GM21825 (cell line): ENCODE data around the gene PKP1.

Source experiments
- ATAC-seq: cut with Tn5 transposase; IDR thresholded peaks from one replicate; pipeline ENCODE4 v1.9.1; 2021; ENCODE audit warnings: mild to moderate bottlenecking, moderate library complexity; ENCODE audit not compliant: unreplicated experiment

Gene PKP1

DNA sequence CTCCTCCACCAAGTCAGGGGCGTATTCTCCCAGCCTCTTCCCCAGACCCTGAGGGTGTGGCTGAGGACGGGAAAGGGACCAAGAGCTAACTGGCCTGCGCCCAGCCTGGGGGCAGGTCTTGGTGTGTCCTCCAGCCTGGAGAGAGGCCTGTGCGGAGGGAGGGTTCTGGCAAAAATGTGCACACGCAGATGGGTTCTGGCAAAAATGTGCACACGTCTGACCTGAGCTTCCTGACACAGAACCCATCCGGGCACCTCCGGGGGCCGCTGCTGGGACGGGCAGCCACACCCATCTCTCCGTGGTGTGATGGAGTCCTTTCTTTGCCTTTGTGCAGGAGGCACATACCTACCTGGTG is 23.1 kb upstream of the PKP1 start:
- ATAC-seq = no peak

DNA sequence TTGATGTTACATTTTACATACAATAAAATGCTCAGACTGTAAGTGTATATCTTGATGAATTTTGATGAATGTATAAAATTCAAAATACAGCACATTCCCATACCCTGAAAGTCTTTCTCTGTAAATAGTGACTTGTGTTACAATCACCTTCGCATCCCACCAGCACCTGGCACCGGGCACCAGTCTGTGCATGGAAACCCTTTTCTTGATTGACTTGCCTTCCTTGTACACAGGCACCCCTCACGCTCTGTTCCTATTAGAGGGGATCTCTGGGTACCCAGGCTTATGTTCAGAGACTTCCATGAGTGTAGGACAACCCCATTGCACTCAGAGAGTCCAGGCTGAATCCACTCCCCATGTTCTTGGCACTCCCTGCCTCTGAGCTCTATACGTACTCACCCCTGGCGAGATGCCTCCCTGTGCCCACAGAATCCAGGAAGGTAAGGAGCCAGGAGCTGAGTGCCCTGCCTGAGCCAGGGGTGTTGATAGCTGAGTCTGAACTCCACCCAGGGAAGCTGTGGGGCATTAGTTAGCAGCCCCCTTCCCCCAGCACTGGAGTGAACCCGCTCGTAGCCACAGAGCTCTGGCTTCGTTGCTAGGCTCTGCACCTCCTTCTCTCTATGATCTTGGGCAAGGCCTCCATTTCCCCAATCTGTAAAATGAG is 22.5 kb upstream of the PKP1 start:
- no peak for ATAC-seq

DNA sequence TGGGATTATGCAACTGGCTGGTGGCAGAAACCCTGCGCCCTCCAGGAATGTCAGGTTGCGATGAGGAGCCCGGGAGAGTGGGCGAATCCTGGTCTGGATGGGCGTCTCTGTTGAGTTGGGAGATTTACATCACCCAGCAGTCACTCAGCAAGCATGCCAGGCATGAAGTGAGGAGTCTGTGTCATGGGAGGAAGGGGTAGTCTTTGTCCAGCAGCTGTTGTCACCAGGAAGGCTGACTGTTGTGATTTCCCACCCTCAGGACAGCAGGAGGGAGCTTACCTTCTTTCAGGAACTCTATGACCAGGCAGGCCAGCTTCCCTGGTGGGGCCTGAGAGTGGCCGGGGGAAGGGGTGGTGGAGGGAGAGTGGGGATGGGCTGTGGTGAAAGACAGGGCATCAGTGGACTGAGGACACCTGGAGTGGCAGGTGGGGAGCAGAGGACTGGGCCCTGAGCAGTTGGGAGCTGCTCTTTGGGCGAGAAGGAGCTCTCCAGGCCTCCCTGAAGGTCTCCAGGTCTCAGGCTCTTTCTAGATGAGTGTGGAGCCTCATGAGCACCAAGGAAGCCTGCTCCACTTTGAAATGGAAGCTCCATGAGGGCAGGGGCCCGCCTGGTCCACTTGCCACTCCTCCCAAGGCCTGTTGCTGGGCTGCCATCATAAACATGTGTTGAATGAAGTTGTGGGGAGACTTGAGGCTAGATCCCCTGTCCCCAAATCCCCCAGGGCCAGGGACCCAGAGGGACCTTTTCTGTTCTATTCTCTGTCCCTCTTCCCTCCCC is 21.3 kb upstream of the PKP1 start:
- ATAC-seq = no peak

DNA sequence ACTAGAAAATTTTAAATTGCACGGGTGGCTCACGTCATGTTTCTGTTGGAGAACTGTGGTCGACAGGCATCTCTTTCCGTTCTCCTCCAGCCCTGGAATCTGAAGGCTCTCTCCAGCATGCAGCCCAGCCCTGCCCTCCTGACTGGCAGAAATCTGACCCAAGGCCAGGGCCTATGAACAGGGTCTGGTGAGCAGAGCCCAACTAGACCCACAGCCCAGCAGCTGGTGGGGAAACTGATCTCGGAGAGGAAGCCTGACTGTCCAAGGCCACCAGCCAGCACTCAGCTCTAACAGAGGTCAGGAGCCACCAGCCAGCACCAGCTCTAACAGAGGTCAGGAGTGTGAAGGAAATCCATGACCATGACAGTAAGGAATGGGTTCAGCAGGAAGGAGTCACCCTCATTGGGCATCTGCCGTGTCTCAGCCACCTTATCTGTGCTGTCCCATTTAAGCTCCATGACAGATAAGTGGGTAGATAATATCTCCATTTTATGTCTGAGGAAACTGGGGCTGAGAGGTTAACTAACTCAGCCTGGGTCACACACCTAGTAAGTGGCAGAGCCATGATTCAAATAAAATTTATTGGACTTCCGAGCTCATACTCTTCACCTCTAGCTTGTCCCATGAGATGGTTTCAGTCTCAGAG is 20.2 kb upstream of the PKP1 start:
- no peak for ATAC-seq

DNA sequence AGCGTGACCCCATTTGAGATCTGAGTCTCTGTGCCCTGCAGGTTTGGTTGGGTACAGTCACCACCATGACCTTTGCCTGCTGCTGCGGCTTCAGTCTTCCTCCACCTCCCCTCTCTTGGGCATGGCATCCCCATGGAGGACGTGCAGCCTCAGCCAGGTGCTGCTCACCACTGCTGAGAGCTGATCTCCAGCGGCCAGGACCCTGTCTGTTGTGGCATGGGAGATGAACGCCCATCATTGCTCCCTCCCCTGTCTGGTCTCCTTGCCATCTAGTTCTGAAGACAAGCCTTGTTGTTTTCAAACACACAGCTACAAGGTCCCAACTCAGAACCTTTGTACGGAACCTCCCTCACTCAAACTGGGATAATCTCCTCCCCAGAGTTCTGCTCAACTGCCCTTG is 19.2 kb upstream of the PKP1 start:
- no peak for ATAC-seq

DNA sequence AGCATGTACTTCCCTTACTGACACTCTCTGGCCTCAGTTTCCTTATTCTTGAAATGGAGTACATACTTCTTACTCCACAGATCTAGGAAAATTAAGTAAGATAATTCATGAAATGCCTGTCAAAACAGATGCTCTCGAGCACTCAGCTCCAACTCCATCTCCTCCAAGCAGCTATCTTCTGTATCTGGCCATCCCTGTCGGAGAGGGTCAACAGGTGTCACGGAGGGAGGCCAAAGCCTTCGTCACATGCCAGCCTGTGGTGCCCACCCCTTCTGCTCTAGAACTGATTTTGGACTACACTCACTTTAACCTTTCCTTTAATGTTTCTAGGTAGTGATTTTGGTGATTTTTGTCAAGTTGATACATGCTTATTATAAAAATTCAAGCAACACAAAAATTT is 18.8 kb upstream of the PKP1 start:
- no peak for ATAC-seq

DNA sequence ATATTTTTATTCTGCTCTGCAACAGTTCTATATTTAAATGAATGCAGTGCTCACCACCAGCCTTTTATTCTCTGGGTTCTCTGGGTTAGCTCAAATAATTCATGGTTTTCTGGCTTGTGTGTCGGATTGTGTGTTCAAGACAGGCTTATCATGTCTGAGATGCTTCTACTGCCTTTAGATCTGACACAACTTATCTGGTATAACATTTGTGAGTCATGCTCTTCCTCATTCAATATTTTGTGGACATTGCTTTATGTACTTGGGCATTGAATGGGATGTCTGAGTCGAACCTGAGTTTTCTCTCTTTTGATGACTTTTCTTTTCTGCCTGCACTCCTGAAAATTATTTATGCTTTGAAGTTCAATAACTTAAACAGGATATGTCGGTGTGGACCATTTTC is 17.6 kb upstream of the PKP1 start:
- ATAC-seq = no peak

DNA sequence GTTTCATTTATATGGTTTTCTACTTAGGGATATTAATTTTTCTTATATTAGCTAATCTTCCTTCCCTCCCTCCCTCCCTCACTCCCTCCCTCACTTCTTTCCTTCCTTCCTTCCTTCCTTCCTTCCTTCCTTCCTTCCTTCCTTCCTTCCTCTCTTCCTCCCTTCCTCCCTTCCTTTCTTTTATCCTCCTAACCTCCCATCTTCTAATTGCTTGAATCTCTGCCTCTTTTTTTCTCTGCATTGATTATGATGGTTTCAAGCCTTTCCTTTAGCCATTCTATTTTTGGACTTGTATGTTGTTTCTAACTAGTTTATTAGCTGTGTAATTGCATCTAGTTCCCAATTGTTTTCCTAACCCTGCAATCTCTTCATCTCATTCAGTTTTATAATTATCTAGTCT is 17.0 kb upstream of the PKP1 start:
- ATAC-seq = no peak

DNA sequence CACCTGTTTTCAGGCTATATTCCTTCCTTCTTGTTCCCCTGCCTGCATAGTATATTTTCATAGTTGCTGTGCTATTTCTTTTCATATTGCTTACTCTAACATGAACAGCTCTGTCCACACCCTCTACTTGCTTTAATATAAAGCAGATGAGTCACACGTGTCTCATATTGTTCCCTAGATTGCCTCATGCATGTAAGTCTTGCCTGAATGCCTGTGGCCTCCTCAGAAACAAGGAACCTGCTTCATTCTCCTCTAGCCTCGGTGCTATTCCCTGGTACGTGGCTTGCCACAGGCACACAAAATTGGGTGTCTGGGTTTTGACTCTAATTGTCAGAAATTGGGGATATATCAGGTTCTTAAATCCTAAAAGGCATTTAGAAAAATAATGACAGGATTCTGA is 16.5 kb upstream of the PKP1 start:
- ATAC-seq = no peak

DNA sequence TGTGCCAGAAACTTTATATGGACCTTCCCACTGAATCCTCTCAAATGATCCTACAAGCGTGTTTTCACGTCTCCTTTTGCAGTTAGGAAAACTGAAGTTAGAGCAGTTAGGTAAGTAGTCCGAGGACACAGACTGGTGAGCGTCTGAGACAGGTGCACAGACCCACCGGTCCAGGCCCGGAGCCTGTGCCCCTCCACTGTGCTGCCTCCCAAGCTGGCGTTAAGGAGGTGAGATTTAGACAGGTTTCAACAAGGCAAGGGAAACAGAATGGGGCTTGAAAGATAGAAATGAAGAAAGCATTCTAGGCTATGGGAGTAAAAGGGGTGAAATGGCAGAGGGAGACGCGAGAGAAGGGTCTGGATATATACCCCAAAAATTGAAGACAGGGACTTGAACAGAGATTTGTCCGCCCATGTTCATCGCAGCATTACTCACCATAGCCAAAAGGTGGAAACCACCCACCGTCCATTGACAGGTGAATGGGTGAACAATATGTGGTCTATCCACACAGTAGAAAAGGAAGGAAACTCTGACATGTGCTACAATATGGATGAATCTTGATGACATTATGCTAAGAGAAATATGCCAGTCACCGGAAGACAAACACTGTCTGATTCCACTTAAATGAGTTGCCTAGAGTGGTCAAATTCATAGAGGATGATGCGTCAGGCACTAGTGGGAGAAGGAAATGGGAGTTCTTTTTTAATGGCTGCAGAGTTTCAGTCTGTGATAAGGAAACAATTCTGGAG is 15.7 kb upstream of the PKP1 start:
- ATAC-seq = no peak

DNA sequence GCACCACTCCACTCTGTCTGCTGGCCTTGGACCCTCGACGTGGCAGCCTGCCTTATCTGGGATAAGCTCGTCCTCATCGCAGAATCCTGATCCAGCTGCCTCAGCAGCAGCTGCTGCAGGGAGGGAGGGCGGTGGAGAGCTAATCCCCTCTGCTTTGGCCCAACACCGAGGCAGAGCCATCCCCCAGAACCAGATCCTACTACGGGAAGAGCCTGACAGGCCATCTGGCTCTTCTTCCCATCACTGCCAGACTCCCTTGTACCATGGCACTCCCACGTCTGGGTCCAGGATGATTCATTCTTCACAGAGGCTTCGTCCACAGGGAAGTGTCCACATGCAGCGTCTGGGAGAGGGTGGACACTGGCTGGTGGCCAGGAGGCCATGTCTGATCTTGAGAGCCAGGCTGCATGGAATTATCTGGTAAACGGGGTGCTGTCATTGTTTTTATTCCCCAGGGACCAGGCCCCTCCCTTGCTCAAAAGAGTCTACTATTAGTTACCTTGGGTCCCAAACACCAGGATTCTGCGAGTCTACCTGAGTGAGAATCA is 14.6 kb upstream of the PKP1 start:
- ATAC-seq = no peak

DNA sequence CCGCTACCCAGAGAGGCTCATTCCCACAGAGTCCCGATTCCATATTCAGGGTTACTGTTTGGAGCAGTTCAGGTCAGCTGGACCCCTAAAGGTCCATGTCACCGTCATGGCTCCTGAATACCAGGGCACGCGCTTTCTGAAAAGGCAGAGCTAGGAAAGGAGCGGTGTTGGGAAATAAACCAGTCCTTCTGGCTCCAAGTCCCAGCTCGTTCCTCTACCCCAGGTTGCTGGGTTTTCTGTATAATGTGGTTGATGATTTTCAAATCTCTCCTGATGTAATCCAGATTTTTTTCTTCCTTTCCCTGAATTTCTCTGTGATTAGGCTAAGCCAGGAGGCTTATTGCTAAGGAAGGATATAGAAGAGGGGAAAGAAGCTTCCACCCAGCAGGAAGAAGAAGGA is 14.0 kb upstream of the PKP1 start:
- no peak for ATAC-seq

DNA sequence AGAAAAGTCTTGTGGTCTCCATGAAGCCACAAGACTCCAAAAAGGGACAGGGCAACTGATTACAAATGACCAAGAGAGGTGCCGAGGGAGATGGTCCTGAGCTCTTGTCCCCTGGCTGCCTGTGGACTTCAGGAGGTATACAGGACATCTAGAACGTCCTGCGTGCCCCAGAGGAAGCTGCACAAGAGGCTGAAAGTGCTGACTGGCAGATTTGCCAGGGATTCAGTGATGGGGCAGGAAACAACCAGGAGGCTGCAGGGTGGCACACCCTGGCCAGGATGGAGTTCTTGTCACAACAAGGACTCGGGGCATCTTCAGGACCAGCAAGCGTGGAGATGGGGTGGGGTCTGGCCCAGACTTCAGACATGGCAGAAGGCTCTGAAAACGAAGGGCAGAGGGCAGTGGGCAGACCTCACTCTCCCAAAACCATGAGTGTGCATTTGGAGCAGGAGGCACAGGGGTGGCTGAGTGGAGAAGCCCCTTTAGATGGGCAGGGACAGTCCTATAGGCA is 13.4 kb upstream of the PKP1 start:
- no peak for ATAC-seq

DNA sequence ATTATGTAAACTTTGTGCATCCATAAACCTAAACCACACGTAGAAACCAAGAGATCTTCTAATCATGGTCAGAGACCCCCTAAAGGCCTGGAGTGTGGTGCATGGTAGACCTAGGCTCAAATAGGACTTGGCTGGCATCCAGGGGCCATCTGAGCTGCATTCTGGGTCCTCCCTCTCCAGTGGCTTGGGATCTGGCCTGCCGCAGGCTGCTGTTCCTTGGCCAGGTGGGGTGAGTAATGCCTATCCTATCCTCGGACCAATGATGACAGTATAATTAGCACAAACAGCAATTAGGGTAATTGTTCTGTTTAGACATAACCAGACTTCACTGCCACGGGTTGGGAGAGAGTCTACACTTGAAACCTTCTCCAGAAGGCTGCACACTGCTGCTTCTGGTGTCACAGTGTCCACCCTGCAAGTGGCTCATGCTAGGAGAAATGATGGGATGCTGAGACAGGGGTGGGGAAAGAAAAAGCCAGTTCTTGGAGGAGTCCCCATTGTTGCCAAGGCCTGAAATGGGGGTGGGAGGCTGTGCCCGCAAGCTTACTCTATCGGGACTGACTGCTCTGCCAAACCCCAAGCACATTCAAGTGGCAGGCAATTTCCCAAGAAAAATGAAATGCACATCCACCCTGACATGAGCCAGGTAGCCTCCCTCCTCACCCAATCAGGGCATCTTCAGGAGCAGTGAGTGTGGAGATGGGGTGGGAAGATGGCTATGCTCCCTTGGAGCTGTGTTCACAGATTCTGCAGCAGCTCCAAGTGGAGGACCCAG is 12.5 kb upstream of the PKP1 start:
- no peak for ATAC-seq

DNA sequence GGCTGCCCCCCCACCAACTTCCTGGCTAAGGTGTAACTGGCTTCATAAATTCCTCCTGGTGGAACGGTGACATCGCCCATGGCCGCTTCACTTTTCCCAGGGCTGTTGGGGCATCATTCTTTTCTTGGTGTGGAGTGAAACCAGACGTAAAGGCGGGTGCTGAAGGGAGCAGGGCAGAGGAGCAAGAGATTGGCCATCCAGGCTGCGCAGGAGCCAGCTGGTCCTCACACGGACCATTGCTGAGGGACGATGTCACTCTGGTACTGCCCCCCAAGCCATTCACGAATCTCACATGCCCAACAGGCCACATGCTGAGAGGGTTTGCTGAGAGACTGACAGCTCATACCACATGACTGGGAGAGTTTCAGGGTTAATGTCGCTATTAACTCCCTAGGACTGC is 10.5 kb upstream of the PKP1 start:
- ATAC-seq = no peak

DNA sequence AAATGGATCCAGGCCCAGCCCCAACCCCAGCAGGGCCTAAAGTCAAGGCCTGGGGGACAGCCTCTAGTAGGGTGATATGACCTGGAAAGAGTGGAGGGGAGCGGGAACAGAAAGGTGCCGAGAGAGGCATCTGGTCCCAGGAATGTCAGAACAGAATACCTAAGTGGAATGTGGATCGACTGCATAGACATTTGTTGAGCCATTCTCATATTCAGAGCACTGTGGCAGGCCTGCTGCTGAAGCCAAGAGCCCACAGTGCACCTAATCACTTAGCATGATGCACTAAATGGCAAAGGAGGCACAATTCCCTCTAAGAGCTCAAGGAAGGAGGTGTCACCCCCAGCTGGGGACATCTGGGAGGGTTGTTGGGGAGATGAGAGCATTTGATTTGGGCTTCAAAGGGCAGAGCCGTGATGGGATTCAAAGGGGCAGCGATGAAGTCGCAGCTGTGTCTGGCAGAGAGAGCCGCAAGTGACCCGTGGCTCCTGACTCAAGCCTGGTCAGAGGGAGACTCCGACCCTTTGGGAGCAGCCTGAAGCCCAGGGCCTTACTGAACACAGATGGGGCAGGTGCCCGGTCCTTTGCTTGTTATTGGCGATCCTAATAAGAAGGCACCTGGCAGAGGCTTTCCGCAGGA is 8.6 kb upstream of the PKP1 start:
- no peak for ATAC-seq

DNA sequence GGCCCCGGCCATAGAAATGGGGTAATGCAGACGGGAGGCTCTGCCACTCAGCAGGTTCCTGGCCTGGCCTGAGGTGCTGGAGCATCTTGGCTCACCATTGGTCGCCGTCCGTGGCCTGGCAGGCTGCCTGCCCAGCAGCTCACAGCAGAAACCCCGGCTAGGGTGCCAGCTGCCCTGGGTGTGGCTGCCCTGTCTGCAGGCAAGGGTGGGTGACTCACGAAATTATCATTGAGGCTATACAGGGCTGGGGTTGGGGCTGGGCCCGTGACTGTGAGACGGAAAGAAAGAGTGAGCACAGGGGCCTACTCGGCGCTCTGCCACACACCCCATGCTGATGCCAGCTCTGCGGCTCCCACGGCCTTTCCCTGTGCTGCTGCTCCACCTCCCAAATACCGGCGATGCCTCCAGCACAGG is 8.0 kb upstream of the PKP1 start:
- no peak for ATAC-seq

DNA sequence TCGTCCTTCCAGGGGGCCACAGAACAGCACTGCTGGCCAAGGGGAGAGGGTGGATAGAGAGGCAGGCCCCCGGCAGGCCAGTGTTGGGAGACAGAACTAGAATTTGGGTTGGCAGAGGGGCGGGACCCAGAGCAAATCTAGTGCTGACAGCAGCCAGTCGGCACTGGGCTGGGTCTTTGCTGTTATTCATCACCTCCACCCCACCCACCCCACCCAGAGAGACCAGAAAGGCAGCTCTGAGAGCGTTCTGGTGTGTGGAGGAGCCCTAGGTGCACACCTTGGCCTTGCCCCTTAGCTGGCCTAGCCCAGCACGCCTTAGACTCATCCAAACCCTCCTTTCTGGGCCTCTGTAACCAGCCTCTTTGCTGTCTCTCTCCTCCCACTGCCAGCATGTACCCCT is 6.4 kb upstream of the PKP1 start:
- no peak for ATAC-seq

DNA sequence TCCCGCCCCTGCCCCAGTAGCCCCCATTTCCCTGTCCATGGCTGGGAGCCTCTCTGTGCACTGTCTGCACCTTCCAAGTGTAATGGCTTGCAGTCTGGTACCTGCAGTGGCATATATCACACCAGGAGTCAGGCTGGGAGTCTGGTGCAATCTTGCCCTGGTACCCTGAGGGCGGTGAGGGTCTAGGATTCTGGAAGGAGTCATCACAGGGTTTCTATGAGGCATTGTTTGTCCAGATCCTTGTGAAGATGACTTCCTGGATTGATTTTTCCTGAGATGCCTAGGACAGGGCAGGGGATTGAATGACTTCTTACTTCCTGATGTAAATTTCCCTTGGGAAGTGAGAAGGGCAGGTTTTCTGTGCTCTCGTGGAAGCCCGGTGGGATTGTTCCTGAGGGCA is 5.9 kb upstream of the PKP1 start:
- no peak for ATAC-seq

DNA sequence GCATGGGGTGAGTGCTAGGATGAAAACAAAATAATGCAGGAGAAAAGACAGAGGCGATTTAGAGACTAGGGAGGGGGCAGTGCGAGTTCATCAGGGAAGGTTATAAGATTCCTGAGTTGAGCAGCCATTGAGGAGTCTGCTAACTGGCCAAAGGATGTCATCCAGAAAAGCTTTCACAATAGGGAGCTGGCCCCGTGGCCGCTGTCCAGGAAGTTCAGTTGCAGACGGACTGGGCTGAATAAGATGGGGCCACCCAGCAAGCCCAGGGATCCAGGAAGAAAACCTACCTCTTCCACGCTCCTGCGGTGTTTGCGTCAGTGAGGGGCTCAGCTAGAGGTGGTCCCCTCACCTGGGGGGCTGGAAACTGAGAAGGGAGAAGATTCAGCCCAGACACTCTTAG is 4.0 kb upstream of the PKP1 start:
- ATAC-seq = no peak
